Ammon's horn (tissue), 1 donor: ENCODE data around the gene SPRED2.

Source experiments
- DNase-seq: peaks from one replicate; pipeline ENCODE4 v3.0.0-alpha.2; 2016; ENCODE audit warnings: low spot score

Gene SPRED2

GRCh38 chr2:65413106-65413505, 19.3 kb downstream of the SPRED2 start:
- DNase-seq, result no peak

DNA sequence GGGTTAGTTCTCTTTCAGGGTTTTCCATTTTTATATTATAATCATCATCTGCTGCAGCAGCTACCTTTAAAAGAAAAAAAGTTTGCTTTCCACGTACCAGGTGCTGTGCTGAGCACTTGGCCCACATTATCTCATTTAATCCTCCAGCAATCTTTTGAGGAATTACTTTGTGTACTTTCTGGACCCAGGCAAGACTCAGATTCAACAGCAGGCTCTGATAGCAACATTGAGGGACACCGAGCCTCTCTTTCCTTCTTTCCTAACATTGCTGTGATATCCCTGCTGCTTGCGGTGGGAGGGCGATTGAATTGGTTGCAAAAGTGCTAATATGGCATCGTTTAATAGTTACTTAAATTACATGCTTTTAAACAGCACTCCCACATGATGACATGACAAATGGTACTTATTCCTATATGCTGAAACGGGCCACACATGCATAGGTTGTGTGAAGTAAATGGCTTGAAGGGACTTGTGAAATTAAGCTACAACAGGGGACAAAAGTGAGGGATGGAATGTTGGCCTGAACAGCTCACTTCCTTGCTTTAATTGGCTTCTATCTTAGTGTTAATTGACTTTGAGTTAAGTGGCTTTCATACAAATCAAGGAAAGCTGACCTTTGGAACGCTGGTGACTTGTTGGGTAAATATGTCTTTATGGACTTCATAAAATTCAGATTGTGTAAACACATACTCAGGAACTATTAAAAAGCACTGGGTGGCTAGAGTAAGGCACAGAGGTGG, 21.2 kb downstream of the SPRED2 start:
- DNase-seq, result no peak

- no peak for DNase-seq
These were observed 23.4 kb downstream of the SPRED2 start for GRCh38 chr2:65409045-65409444.

DNA sequence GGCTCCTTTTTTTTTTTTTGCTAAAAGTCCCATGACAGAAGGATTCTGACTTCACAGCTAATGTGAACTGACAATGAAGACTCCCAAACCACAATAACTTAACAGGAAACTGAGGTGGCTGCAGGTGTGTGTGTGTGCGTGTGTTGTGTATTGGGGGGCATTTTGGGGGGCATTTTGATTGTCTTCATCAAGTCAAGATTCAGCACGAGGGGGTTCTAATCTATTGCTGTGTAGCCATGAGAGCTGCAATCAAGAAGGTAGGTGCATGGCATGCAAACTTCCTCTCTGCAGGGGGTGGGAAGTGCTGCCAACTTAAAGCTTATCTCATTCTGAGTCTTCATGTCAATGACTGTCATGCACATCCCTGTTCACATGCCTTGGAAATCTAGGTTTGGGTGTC, 25.2 kb downstream of the SPRED2 start:
- no peak for DNase-seq

DNA sequence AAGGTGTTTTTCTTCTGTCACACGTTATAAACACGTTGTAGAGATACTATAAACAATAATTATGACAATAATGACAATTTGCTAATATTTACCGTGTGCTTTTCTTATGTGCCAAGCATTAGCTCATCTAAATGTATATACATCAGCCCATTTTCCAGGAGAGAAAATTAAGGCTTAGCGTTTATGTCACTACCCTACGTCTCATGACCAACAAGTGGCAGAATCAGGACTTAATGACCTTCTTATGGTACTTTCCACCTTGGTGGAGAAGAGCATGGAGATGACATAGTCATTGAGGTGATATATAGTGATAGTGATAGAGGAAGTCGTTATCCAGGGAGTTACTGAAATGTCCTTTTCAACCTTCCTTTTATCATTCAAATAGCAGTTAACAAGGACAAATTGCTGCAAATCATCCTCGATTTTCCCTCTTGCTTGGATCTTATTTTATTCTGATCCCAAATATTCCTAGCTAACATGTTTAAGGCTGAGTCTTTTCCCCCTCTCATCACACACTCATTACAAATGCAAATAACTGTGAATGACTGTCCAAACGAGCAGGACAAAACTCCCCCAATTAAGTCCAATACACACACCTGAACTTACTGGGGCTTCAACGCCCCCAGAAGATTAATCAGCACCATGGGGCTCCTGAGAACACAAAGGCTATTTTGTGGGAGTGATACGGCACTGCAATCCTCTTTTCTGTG, 27.3 kb downstream of the SPRED2 start:
- DNase-seq, result no peak

- no peak for DNase-seq
These were observed 28.9 kb downstream of the SPRED2 start for GRCh38 chr2:65403529-65403915.

DNA sequence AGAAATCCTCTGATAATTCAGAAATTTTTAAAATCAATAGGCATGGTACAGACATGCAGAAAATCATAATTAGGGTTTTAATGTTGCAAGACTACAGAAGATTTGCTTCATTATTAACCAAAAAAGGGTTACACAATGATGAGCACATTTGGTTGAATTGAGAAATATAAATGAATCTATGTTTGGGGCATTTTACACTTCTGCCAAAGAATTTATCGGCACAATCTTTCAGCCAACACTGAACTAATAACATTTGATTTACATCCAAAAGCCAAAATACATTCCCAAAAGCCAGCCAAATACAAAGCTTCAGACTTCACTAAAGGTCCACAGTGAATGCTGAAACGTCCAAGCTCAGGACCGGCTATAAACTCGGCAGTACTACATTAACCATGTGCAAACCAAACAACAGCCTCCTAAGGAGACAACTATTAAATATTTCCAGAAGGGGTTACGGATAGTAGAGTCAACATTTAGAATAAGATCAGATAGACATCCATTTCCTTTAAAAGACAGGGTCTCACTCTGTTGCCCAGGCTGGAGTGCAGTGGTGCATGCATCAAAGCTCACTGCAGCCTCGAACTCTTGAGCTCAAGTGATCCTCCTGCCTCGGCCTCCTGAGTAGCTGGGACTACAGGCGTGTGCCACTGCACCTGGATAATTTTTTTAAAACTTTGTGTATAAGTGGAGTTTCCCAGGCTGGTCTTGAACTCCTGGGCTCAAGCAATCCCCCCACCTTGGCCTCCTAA, 29.4 kb downstream of the SPRED2 start:
- no peak for DNase-seq

GRCh38 chr2:65402323-65402722, 30.1 kb downstream of the SPRED2 start:
- DNase-seq, result no peak

GRCh38 chr2:65397122-65397521, 35.3 kb downstream of the SPRED2 start:
- no peak for DNase-seq

DNA sequence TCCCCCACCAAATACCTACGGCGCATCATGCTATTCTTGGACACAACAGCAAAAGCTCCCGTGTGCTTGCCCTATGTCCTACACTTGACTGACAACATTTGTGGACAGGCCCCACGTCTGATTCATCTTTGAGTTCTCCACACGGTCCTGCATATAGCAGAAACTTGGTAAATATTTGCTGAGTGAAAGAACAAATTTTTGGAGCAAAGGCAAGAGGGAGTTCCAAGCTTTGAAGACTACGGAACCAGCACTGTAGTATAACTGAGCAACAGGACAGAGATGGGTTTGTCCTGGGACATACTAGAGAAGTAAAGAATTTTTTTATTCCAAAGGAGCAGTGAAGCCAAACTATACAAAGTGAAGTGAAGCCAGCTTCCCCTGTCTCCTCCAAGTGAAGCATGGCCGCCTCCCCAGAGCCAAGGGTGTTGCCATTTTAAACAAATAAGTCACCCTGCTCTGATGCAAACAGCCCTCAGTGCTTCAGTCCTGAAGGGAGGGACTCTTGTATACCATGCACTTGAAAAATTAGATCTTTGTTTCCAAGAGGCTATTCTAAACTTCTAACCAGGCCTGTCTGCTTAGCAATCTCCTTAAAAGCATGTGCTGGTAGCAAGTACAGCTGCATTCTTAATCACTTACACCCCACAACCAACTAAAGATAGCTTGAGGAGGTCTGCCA, 35.9 kb downstream of the SPRED2 start:
- DNase-seq, result no peak

- DNase-seq, result no peak
These were observed 36.6 kb downstream of the SPRED2 start for GRCh38 chr2:65395621-65396347.

- DNase-seq, result no peak
These were observed 38.5 kb downstream of the SPRED2 start for GRCh38 chr2:65393743-65394422.

DNA sequence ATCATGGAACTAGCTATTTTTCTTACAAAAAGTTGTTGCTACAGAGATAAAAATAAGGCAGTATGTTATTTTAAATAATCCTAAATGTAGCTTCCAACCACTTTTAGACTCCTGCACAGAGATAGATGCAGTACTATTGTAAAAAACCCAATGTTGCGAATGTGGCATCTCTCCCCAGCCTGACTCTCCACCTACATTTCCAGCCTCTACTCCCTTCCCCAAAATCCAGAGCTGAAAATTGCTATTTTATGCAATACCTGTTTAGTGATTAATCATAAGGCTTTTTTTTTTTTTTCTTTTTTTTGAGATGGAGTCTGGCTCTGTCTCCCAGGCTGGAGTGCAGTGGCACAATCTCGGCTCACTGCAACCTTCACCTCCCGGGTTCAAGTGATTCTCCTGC, 39.4 kb downstream of the SPRED2 start:
- DNase-seq, result no peak

- DNase-seq, result peak; percentile 42
These were observed 39.8 kb downstream of the SPRED2 start for GRCh38 chr2:65392609-65393008.

- no peak for DNase-seq
These were observed 42.3 kb downstream of the SPRED2 start for GRCh38 chr2:65390134-65390533.

GRCh38 chr2:65389476-65389875, 42.9 kb downstream of the SPRED2 start:
- no peak for DNase-seq

GRCh38 chr2:65388596-65389390, 43.6 kb downstream of the SPRED2 start:
- peak; percentile 26 for DNase-seq

DNA sequence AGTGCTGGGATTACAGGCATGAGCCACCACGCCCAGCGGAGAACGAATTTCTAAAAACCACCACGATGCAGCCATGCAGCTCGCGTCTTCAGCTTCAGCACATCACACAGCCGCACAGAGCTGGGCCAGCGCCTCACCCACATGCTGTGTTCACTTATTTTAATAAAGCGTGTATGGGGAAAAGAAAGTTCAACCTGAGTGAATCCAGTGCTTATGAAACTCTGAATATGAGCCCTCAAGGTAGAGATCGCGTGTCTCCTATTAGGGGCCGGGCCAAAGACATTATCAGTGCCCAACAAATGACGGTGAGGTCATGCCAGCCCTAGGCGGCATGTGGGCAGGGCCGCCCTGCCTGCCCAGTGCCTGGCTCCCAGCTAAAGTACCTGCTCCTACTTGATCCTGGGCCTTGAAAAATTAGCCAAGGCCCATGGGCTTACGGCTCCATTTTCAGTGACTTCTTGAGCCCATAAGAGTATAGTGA, 44.3 kb downstream of the SPRED2 start:
- DNase-seq, result no peak

- no peak for DNase-seq
These were observed 45.4 kb downstream of the SPRED2 start for GRCh38 chr2:65386989-65387388.

GRCh38 chr2:65386344-65386743, 46.1 kb downstream of the SPRED2 start:
- no peak for DNase-seq
